SK-N-SH treated with all-trans-retinoic acid at 6 μM for 48 hours (cell line): ENCODE data around the gene FCHO2.

Source experiments
- ATAC-seq: fragments of 200-7000 bp; cut with Tn5 transposase; 3 replicates; pipeline ENCODE4 v1.9.1; 2020; ENCODE audit warnings: mild to moderate bottlenecking, moderate library complexity
- ARNTL ChIP-seq: fragments of 450-650 bp; formaldehyde crosslinking; IDR thresholded peaks from 2 replicates; pipeline ENCODE4 v1.5.0; 2020; ENCODE audit warnings: low read depth, mild to moderate bottlenecking, moderate library complexity, borderline replicate concordance
- BACH2 ChIP-seq: fragments of 250-450 bp; sonication (Bioruptor Pico); IDR thresholded peaks from 2 replicates; pipeline ENCODE4 v1.9.0; 2021; ENCODE audit warnings: mild to moderate bottlenecking, borderline replicate concordance
- CSDC2 ChIP-seq: fragments of 250-450 bp; sonication (Bioruptor Pico); IDR thresholded peaks from 2 replicates; pipeline ENCODE4 v1.5.0; 2020; ENCODE audit warnings: mild to moderate bottlenecking, moderate library complexity
- ESRRG ChIP-seq: fragments of 250-450 bp; sonication (Bioruptor Pico); IDR thresholded peaks from 2 replicates; pipeline ENCODE4 v1.6.1; 2021; ENCODE audit warnings: mild to moderate bottlenecking
- GLIS3 ChIP-seq: fragments of 250-450 bp; sonication (Bioruptor Pico); IDR thresholded peaks from 2 replicates; pipeline ENCODE4 v1.5.0; 2020; ENCODE audit warnings: mild to moderate bottlenecking, moderate library complexity
- ISL1 ChIP-seq: fragments of 250-450 bp; sonication (Bioruptor Pico); IDR thresholded peaks from 2 replicates; pipeline ENCODE4 v2.1.2; 2022; ENCODE audit warnings: mild to moderate bottlenecking, moderate library complexity
- OSR1 ChIP-seq: fragments of 250-450 bp; sonication (Bioruptor Pico); IDR thresholded peaks from 2 replicates; pipeline ENCODE4 v1.8.0; 2022; ENCODE audit warnings: moderate library complexity, mild to moderate bottlenecking, inconsistent platforms
- PATZ1 ChIP-seq: fragments of 250-450 bp; sonication (Bioruptor Pico); IDR thresholded peaks from 2 replicates; pipeline ENCODE4 v1.8.0; 2020; ENCODE audit warnings: mild to moderate bottlenecking, moderate library complexity, borderline replicate concordance
- PPARA ChIP-seq: fragments of 250-450 bp; sonication (Bioruptor Pico); IDR thresholded peaks from 2 replicates; pipeline ENCODE4 v1.5.0; 2020; ENCODE audit warnings: mild to moderate bottlenecking, borderline replicate concordance
- RARB ChIP-seq: fragments of 250-450 bp; sonication (Bioruptor Pico); IDR thresholded peaks from 2 replicates; pipeline ENCODE4 v1.8.0; 2021; ENCODE audit warnings: mild to moderate bottlenecking, moderate library complexity
- SNAI2 ChIP-seq: fragments of 250-450 bp; sonication (Bioruptor Pico); IDR thresholded peaks from 2 replicates; pipeline ENCODE4 v1.5.0; 2020; ENCODE audit warnings: mild to moderate bottlenecking, moderate library complexity
- TCF4 ChIP-seq: fragments of 250-450 bp; sonication (Bioruptor Pico); IDR thresholded peaks from 2 replicates; pipeline ENCODE4 v1.8.0; 2021; ENCODE audit warnings: mild to moderate bottlenecking, moderate library complexity, borderline replicate concordance
- TOX ChIP-seq: fragments of 250-450 bp; sonication (Bioruptor Pico); IDR thresholded peaks from 2 replicates; pipeline ENCODE4 v1.8.0; 2021; ENCODE audit warnings: mild to moderate bottlenecking, moderate library complexity, borderline replicate concordance
- ZFP3 ChIP-seq: fragments of 250-450 bp; sonication (Bioruptor Pico); IDR thresholded peaks from 2 replicates; pipeline ENCODE4 v1.5.0; 2020; ENCODE audit warnings: mild to moderate bottlenecking, moderate library complexity
- ZFP30 ChIP-seq: fragments of 450-650 bp; formaldehyde crosslinking; IDR thresholded peaks from 2 replicates; pipeline ENCODE4 v1.5.0; 2022; ENCODE audit warnings: mild to moderate bottlenecking, moderate library complexity
- ZNF565 ChIP-seq: fragments of 450-650 bp; formaldehyde crosslinking; conservative IDR thresholded peaks from 2 replicates; pipeline ENCODE4 v1.5.0; 2020; ENCODE audit warnings: low read depth, mild to moderate bottlenecking, moderate library complexity
- ZNF70 ChIP-seq: fragments of 450-650 bp; formaldehyde crosslinking; IDR thresholded peaks from 2 replicates; pipeline ENCODE4 v1.5.0; 2020; ENCODE audit warnings: mild to moderate bottlenecking, moderate library complexity
- ZNF8 ChIP-seq: fragments of 450-650 bp; formaldehyde crosslinking; IDR thresholded peaks from 2 replicates; pipeline ENCODE4 v1.5.0; 2020; ENCODE audit warnings: mild to moderate bottlenecking, moderate library complexity
- TF ChIP-seq, protein P1 (sequence below): fragments of 250-450 bp; sonication (Bioruptor Pico); IDR thresholded peaks from 2 replicates; pipeline ENCODE4 v1.5.0; 2020; ENCODE audit warnings: mild to moderate bottlenecking, moderate library complexity
- TF ChIP-seq, protein P2 (sequence below): fragments of 250-450 bp; sonication (Bioruptor Pico); IDR thresholded peaks from 2 replicates; pipeline ENCODE4 v1.5.1; 2020; ENCODE audit warnings: low read depth, mild to moderate bottlenecking, moderate library complexity
- TF ChIP-seq, protein P3 (sequence below): fragments of 250-450 bp; sonication (Bioruptor Pico); IDR thresholded peaks from 2 replicates; pipeline ENCODE4 v1.8.0; 2021; ENCODE audit warnings: low read depth, mild to moderate bottlenecking, moderate library complexity, borderline replicate concordance
- TF ChIP-seq, protein P4 (sequence below): fragments of 250-450 bp; sonication (Bioruptor Pico); IDR thresholded peaks from 2 replicates; pipeline ENCODE4 v1.5.1; 2021; ENCODE audit warnings: mild to moderate bottlenecking, moderate library complexity

The FCHO2 gene

GRCh38 chr5:72956324-72957140 lies 691 bp downstream of the FCHO2 start:
- peak; percentile 70 for ATAC-seq
- no peak for TF ChIP-seq ZNF8
- TF ChIP-seq PATZ1 (CRISPR knock-in tag): no peak
- TF ChIP-seq ISL1 (CRISPR knock-in tag): no peak
- TF ChIP-seq ZFP3 (CRISPR knock-in tag): no peak
- no peak for TF ChIP-seq ZNF70
- no peak for TF ChIP-seq ZFP30 (CRISPR knock-in tag)
- no peak for TF ChIP-seq ZNF565
- no peak for TF ChIP-seq BACH2
- TF ChIP-seq PPARA (CRISPR knock-in tag): no peak
- TF ChIP-seq OSR1 (CRISPR knock-in tag): no peak
- TF ChIP-seq RARB (CRISPR knock-in tag): no peak
- no peak for TF ChIP-seq GLIS3 (CRISPR knock-in tag)
- TF ChIP-seq, protein P1, sequence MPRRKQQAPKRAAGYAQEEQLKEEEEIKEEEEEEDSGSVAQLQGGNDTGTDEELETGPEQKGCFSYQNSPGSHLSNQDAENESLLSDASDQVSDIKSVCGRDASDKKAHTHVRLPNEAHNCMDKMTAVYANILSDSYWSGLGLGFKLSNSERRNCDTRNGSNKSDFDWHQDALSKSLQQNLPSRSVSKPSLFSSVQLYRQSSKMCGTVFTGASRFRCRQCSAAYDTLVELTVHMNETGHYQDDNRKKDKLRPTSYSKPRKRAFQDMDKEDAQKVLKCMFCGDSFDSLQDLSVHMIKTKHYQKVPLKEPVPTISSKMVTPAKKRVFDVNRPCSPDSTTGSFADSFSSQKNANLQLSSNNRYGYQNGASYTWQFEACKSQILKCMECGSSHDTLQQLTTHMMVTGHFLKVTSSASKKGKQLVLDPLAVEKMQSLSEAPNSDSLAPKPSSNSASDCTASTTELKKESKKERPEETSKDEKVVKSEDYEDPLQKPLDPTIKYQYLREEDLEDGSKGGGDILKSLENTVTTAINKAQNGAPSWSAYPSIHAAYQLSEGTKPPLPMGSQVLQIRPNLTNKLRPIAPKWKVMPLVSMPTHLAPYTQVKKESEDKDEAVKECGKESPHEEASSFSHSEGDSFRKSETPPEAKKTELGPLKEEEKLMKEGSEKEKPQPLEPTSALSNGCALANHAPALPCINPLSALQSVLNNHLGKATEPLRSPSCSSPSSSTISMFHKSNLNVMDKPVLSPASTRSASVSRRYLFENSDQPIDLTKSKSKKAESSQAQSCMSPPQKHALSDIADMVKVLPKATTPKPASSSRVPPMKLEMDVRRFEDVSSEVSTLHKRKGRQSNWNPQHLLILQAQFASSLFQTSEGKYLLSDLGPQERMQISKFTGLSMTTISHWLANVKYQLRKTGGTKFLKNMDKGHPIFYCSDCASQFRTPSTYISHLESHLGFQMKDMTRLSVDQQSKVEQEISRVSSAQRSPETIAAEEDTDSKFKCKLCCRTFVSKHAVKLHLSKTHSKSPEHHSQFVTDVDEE: no peak
- TF ChIP-seq ARNTL (CRISPR knock-in tag): no peak
- no peak for TF ChIP-seq SNAI2 (CRISPR knock-in tag)
- TF ChIP-seq, protein P2, sequence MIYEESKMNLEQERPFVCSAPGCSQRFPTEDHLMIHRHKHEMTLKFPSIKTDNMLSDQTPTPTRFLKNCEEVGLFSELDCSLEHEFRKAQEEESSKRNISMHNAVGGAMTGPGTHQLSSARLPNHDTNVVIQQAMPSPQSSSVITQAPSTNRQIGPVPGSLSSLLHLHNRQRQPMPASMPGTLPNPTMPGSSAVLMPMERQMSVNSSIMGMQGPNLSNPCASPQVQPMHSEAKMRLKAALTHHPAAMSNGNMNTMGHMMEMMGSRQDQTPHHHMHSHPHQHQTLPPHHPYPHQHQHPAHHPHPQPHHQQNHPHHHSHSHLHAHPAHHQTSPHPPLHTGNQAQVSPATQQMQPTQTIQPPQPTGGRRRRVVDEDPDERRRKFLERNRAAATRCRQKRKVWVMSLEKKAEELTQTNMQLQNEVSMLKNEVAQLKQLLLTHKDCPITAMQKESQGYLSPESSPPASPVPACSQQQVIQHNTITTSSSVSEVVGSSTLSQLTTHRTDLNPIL (CRISPR knock-in tag): no peak

- TF ChIP-seq, protein P3, sequence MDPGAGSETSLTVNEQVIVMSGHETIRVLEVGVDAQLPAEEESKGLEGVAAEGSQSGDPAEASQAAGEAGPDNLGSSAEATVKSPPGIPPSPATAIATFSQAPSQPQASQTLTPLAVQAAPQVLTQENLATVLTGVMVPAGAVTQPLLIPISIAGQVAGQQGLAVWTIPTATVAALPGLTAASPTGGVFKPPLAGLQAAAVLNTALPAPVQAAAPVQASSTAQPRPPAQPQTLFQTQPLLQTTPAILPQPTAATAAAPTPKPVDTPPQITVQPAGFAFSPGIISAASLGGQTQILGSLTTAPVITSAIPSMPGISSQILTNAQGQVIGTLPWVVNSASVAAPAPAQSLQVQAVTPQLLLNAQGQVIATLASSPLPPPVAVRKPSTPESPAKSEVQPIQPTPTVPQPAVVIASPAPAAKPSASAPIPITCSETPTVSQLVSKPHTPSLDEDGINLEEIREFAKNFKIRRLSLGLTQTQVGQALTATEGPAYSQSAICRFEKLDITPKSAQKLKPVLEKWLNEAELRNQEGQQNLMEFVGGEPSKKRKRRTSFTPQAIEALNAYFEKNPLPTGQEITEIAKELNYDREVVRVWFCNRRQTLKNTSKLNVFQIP (CRISPR knock-in tag): no peak
- no peak for TF ChIP-seq ISL1 (CRISPR knock-in tag)
- TF ChIP-seq RARB (CRISPR knock-in tag): no peak
- TF ChIP-seq TCF4 (CRISPR knock-in tag): no peak
- no peak for TF ChIP-seq ESRRG (CRISPR knock-in tag)
- TF ChIP-seq, protein P4, sequence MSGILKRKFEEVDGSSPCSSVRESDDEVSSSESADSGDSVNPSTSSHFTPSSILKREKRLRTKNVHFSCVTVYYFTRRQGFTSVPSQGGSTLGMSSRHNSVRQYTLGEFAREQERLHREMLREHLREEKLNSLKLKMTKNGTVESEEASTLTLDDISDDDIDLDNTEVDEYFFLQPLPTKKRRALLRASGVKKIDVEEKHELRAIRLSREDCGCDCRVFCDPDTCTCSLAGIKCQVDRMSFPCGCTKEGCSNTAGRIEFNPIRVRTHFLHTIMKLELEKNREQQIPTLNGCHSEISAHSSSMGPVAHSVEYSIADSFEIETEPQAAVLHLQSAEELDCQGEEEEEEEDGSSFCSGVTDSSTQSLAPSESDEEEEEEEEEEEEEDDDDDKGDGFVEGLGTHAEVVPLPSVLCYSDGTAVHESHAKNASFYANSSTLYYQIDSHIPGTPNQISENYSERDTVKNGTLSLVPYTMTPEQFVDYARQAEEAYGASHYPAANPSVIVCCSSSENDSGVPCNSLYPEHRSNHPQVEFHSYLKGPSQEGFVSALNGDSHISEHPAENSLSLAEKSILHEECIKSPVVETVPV (CRISPR knock-in tag): no peak
- no peak for TF ChIP-seq CSDC2 (CRISPR knock-in tag)
- TF ChIP-seq ARNTL (CRISPR knock-in tag): no peak
- no peak for TF ChIP-seq TOX (CRISPR knock-in tag)
- ATAC-seq: no peak
These were observed 1.5 kb downstream of the FCHO2 start for GRCh38 chr5:72957337-72957736.

DNA sequence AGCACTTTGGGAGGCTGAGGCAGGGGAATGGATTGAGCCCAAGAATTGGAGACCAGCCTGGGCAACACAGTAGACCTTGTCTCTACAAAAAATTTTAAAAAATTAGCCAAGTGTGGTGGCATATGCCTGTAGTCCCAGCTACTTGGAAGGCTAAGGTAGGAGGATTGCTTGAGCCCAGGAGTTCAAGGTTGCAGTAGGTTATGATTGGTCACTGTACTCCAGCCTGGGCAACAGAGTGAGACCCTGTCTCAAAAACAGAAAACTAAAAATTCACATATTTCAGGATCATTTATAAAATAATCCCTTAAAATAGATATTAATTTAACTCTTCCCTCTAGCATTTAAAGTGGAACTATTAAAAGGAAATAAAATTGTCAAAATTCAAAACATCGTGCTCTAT lies 3.4 kb downstream of the FCHO2 start:
- ATAC-seq: no peak
- TF ChIP-seq, protein P1: no peak
- TF ChIP-seq ARNTL (CRISPR knock-in tag): no peak
- no peak for TF ChIP-seq PPARA (CRISPR knock-in tag)
- no peak for TF ChIP-seq GLIS3 (CRISPR knock-in tag)
- no peak for TF ChIP-seq PATZ1 (CRISPR knock-in tag)
- no peak for TF ChIP-seq ZNF8
- no peak for TF ChIP-seq TCF4 (CRISPR knock-in tag)
- TF ChIP-seq ISL1 (CRISPR knock-in tag): no peak
